ENCODE data around the gene TMEM72. TPM values are rescaled to one million over a fixed set of nuclear protein-coding genes. Genes with fewer than 3 reads are reported as not detected.

The TMEM72 gene
- total and polyA plus RNA-seq, 2 of the 13 experiments (the other 11 are each of a cell fraction or from before 2014, with no cell fraction given), result 0.04 TPM; not detected in 1

DNA sequence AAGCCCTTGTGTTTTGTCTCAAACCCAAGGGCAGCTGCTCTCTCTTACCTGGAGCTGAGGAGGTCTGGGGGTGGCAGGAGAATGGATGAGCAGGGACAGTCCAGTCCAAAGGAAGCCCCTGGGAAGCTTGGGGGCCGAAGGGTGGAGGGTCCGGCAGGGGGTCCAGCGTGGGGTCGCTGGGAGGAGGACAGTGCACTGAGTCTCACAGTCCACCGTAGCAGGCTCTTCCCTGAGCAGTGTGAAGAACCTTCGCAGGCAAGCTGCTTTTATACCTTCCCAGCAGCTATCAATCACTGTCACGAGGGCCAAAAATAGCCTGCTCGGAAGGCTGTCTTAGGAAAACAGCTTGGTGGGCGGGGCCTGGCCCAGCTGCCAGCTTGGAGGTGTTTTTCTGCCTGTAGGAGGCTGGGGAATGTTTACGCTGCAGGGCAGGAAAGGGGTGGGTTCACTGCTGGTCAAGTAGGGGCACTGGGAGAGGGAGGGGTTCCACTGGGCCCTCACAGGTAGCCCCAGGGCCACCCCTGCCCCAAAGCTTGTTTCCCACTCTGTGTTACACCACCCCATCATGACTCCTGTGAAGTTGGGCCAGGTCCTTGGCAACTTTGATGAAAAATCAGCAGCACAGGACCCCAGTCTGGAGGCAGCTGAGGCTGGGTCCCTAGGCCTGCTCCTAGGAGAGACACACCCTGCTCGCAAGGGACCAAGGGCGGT lies 67.6 kb downstream of the TMEM72 start, which contains the start of gene DEPP1 (continued):
- TF ChIP-seq, protein P1, sequence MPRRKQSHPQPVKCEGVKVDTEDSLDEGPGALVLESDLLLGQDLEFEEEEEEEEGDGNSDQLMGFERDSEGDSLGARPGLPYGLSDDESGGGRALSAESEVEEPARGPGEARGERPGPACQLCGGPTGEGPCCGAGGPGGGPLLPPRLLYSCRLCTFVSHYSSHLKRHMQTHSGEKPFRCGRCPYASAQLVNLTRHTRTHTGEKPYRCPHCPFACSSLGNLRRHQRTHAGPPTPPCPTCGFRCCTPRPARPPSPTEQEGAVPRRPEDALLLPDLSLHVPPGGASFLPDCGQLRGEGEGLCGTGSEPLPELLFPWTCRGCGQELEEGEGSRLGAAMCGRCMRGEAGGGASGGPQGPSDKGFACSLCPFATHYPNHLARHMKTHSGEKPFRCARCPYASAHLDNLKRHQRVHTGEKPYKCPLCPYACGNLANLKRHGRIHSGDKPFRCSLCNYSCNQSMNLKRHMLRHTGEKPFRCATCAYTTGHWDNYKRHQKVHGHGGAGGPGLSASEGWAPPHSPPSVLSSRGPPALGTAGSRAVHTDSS (CRISPR knock-in tag; conservative IDR thresholded peaks at IDR 0.05), result no peak
- TF ChIP-seq, protein P2, sequence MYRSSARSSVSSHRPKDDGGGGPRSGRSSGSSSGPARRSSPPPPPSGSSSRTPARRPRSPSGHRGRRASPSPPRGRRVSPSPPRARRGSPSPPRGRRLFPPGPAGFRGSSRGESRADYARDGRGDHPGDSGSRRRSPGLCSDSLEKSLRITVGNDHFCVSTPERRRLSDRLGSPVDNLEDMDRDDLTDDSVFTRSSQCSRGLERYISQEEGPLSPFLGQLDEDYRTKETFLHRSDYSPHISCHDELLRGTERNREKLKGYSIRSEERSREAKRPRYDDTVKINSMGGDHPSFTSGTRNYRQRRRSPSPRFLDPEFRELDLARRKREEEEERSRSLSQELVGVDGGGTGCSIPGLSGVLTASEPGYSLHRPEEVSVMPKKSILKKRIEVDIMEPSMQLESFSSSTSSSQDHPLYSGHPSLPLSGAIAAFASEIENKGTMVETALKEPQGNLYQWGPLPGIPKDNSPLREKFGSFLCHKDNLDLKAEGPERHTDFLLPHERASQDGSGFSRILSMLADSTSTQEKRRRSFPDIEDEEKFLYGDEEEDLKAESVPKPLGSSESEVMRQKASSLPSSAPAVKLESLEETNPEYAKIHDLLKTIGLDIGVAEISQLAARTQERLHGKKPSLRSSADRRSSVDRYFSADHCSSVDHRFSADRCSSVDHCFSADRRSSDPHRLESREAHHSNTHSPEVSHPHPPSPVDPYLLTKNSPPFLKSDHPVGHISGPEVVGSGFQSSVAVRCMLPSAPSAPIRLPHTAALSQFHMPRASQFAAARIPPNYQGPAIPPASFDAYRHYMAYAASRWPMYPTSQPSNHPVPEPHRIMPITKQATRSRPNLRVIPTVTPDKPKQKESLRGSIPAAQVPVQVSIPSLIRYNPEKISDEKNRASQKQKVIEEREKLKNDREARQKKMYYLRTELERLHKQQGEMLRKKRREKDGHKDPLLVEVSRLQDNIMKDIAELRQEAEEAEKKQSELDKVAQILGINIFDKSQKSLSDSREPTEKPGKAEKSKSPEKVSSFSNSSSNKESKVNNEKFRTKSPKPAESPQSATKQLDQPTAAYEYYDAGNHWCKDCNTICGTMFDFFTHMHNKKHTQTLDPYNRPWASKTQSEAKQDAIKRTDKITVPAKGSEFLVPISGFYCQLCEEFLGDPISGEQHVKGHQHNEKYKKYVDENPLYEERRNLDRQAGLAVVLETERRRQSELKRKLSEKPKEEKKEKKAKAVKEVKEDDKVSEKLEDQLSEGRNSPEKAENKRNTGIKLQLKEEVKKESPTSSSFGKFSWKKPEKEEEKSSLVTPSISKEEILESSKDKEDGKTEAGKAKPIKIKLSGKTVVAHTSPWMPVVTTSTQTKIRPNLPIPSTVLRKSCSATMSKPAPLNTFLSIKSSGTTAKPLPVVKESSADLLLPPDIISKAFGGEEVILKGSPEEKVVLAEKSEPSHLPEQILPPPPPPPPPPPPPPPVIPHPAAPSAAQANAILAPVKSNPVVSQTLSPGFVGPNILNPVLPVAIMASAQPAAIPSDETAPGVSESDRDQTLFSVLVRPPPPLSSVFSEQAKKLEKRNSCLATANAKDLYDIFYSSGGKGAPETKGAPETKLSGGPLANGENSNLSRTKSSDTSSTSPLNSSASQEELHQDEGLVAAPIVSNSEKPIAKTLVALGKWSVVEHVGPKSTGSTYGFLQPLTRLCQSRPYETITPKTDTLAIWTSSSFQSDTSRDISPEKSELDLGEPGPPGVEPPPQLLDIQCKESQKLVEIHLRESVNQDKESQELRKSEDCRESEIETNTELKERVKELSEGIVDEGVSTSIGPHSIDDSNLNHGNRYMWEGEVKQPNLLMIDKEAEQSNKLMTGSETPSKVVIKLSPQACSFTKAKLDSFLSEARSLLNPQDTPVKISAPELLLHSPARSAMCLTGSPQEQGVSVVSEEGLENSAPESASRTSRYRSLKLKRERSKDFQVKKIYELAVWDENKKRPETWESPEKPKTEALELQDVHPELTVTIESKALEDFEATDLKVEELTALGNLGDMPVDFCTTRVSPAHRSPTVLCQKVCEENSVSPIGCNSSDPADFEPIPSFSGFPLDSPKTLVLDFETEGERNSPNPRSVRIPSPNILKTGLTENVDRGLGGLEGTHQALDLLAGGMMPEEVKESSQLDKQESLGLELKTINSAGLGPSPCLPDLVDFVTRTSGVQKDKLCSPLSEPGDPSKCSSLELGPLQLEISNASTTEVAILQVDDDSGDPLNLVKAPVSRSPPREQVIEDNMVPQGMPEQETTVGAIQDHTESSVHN (CRISPR knock-in tag; IDR thresholded peaks at IDR 0.05), result no peak
- TF ChIP-seq ZNF329 (CRISPR knock-in tag; IDR thresholded peaks at IDR 0.05; ENCODE audit: low read depth), result no peak; the same call in 1 of the 2 replicates
- peak; percentile 16; the same call in 1 of the 2 replicates for TF ChIP-seq HDAC1 (CRISPR knock-in tag; IDR thresholded peaks at IDR 0.05)
- peak; percentile 80; the same call in 1 of the 2 replicates for TF ChIP-seq TSC22D2 (CRISPR knock-in tag; IDR thresholded peaks at IDR 0.05; ENCODE audit: borderline replicate concordance)
- no peak for TF ChIP-seq TOPORS (CRISPR knock-in tag; IDR thresholded peaks at IDR 0.05)
- TF ChIP-seq, protein P3, sequence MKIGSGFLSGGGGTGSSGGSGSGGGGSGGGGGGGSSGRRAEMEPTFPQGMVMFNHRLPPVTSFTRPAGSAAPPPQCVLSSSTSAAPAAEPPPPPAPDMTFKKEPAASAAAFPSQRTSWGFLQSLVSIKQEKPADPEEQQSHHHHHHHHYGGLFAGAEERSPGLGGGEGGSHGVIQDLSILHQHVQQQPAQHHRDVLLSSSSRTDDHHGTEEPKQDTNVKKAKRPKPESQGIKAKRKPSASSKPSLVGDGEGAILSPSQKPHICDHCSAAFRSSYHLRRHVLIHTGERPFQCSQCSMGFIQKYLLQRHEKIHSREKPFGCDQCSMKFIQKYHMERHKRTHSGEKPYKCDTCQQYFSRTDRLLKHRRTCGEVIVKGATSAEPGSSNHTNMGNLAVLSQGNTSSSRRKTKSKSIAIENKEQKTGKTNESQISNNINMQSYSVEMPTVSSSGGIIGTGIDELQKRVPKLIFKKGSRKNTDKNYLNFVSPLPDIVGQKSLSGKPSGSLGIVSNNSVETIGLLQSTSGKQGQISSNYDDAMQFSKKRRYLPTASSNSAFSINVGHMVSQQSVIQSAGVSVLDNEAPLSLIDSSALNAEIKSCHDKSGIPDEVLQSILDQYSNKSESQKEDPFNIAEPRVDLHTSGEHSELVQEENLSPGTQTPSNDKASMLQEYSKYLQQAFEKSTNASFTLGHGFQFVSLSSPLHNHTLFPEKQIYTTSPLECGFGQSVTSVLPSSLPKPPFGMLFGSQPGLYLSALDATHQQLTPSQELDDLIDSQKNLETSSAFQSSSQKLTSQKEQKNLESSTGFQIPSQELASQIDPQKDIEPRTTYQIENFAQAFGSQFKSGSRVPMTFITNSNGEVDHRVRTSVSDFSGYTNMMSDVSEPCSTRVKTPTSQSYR (CRISPR knock-in tag; IDR thresholded peaks at IDR 0.05; ENCODE audit: borderline replicate concordance), result no peak; the same call in none of the 2 replicates
- TF ChIP-seq SOX13 (IDR thresholded peaks at IDR 0.05), result peak; percentile 83
- TF ChIP-seq SOX13 (CRISPR knock-in tag; conservative IDR thresholded peaks at IDR 0.05 in 1 of 2, IDR thresholded peaks at IDR 0.05 in 1 of 2), result peak in 1 of 2 experiments; percentile 91; a peak in 2 of 4 replicates
- peak; percentile 92 for TF ChIP-seq ZBTB42 (CRISPR knock-in tag; IDR thresholded peaks at IDR 0.05)
- TF ChIP-seq ZNF713 (CRISPR knock-in tag; IDR thresholded peaks at IDR 0.05), result 0 out of 2 replicates have a peak, but pooled peaks have one; percentile 29
- no peak for TF ChIP-seq MAFF (IDR thresholded peaks at IDR 0.05; ENCODE audit: low read depth, low read length)
- TF ChIP-seq IRF2 (CRISPR knock-in tag; IDR thresholded peaks at IDR 0.05), result peak; percentile 95
- TF ChIP-seq ZFP36L2 (CRISPR knock-in tag; IDR thresholded peaks at IDR 0.05), result peak; percentile 88; the same call in 1 of the 2 replicates
